ENCODE measurements around the gene FSTL4.
A peak's percentile ranks its signal among the peaks of the same experiment; 100 is the strongest.

Gene FSTL4

GRCh38 chr5:133261993-133262392, 350.3 kb downstream of the FSTL4 start:
- Histone ChIP-seq H3K4me1 (peaks cover 100% of the 10 kb centered on the region), H3K27ac (no peak overlapping the region), H3K4me3 (no peak overlapping the region), H3K36me3 (no peaks in the 10 kb centered on the region), H3K4me2 (peak overlapping the region; percentile 79), H4K20me1 (no peaks in the 10 kb centered on the region), H3K9ac (no peak overlapping the region), H3K27me3 (no peaks in the 10 kb centered on the region), H3K9me3 (no peaks in the 10 kb centered on the region)
- TF ChIP-seq Cebpa-rat (IDR thresholded peaks at IDR 0.05), result no peak

- Histone ChIP-seq H3K4me3 (0 out of 2 replicates have a peak overlapping the region, but pooled peaks have one; percentile 8), H3K9ac (peak overlapping the region; percentile 37; the same call in 1 of the 2 replicates), H3K27ac (peak overlapping the region; percentile 63), H3K4me1 (peaks cover 100% of the 10 kb centered on the region), H3K27me3 (no peaks in the 10 kb centered on the region), H3K9me3 (no peaks in the 10 kb centered on the region), H3K36me3 (no peaks in the 10 kb centered on the region), H4K20me1 (no peaks in the 10 kb centered on the region), H3K4me2 (peak overlapping the region; percentile 79)
- no peak for TF ChIP-seq Cebpa-rat (IDR thresholded peaks at IDR 0.05)
These were observed 351.6 kb downstream of the FSTL4 start for GRCh38 chr5:133260715-133261114.

GRCh38 chr5:133259199-133259997, 352.9 kb downstream of the FSTL4 start:
- H3K9me3 ChIP-seq, result no peaks in the 10 kb centered on the region
- H3K4me1 ChIP-seq, result peaks cover 100% of the 10 kb centered on the region
- H3K4me2 ChIP-seq, result peak overlapping the region; percentile 79
- H3K27ac ChIP-seq, result peak overlapping the region; percentile 63
- H3K9ac ChIP-seq, result peak overlapping the region; percentile 37; the same call in 1 of the 2 replicates
- no peaks in the 10 kb centered on the region for H3K27me3 ChIP-seq
- peak overlapping the region; percentile 22; the same call in 1 of the 2 replicates for H3K4me3 ChIP-seq
- TF ChIP-seq Cebpa-rat (IDR thresholded peaks at IDR 0.05), result no peak
- H3K36me3 ChIP-seq, result no peaks in the 10 kb centered on the region
- no peaks in the 10 kb centered on the region for H4K20me1 ChIP-seq

- H3K36me3 ChIP-seq, result no peaks in the 10 kb centered on the region
- H3K4me2 ChIP-seq, result peak overlapping the region; percentile 79
- no peaks in the 10 kb centered on the region for H3K27me3 ChIP-seq
- H3K9ac ChIP-seq, result no peak overlapping the region
- peak overlapping the region; percentile 63; the same call in 1 of the 2 replicates for H3K27ac ChIP-seq
- H3K9me3 ChIP-seq, result no peaks in the 10 kb centered on the region
- no peak for TF ChIP-seq Cebpa-rat (IDR thresholded peaks at IDR 0.05)
- peaks cover 100% of the 10 kb centered on the region for H3K4me1 ChIP-seq
- no peak overlapping the region for H3K4me3 ChIP-seq
- H4K20me1 ChIP-seq, result no peaks in the 10 kb centered on the region
These were observed 354.4 kb downstream of the FSTL4 start for GRCh38 chr5:133257977-133258376.

- H3K4me2 ChIP-seq, result peak overlapping the region; percentile 79
- no peaks in the 10 kb centered on the region for H3K9me3 ChIP-seq
- no peak for TF ChIP-seq Cebpa-rat (IDR thresholded peaks at IDR 0.05)
- H3K27ac ChIP-seq, result no peak overlapping the region
- H3K4me3 ChIP-seq, result no peak overlapping the region
- H3K4me1 ChIP-seq, result peaks cover 100% of the 10 kb centered on the region
- no peaks in the 10 kb centered on the region for H3K36me3 ChIP-seq
- no peak overlapping the region for H3K9ac ChIP-seq
- no peaks in the 10 kb centered on the region for H4K20me1 ChIP-seq
- no peaks in the 10 kb centered on the region for H3K27me3 ChIP-seq
These were observed 356.1 kb downstream of the FSTL4 start for GRCh38 chr5:133256276-133256675.

- no peaks in the 10 kb centered on the region for H3K36me3 ChIP-seq
- no peak overlapping the region; the same call in 1 of the 2 replicates for H3K27ac ChIP-seq
- peaks cover 100% of the 10 kb centered on the region for H3K4me1 ChIP-seq
- TF ChIP-seq Cebpa-rat (IDR thresholded peaks at IDR 0.05), result no peak
- no peaks in the 10 kb centered on the region for H3K9me3 ChIP-seq
- no peak overlapping the region for H3K9ac ChIP-seq
- no peak overlapping the region for H3K4me3 ChIP-seq
- H3K27me3 ChIP-seq, result no peaks in the 10 kb centered on the region
- peak overlapping the region; percentile 39 for H3K4me2 ChIP-seq
- no peaks in the 10 kb centered on the region for H4K20me1 ChIP-seq
These were observed 357.5 kb downstream of the FSTL4 start for GRCh38 chr5:133254803-133255202.

- Histone ChIP-seq H3K36me3 (no peaks in the 10 kb centered on the region), H3K4me2 (0 out of 2 replicates have a peak overlapping the region, but pooled peaks have one; percentile 85), H3K9me3 (no peaks in the 10 kb centered on the region), H3K4me3 (no peak overlapping the region), H3K27ac (no peak overlapping the region), H3K9ac (no peak overlapping the region), H3K27me3 (no peaks in the 10 kb centered on the region), H4K20me1 (no peaks in the 10 kb centered on the region), H3K4me1 (peaks cover 100% of the 10 kb centered on the region)
- no peak for TF ChIP-seq Cebpa-rat (IDR thresholded peaks at IDR 0.05)
These were observed 358.7 kb downstream of the FSTL4 start for GRCh38 chr5:133253671-133254070.

GRCh38 chr5:133253070-133253469, 359.3 kb downstream of the FSTL4 start:
- H3K36me3 ChIP-seq, result no peaks in the 10 kb centered on the region
- no peaks in the 10 kb centered on the region for H4K20me1 ChIP-seq
- no peak for TF ChIP-seq Cebpa-rat (IDR thresholded peaks at IDR 0.05)
- no peak overlapping the region for H3K4me3 ChIP-seq
- no peaks in the 10 kb centered on the region for H3K9me3 ChIP-seq
- H3K4me2 ChIP-seq, result peak overlapping the region; percentile 85; the same call in 1 of the 2 replicates
- peaks cover 96% of the 10 kb centered on the region for H3K4me1 ChIP-seq
- no peak overlapping the region for H3K27ac ChIP-seq
- no peak overlapping the region for H3K9ac ChIP-seq
- no peaks in the 10 kb centered on the region for H3K27me3 ChIP-seq

GRCh38 chr5:133252133-133252480, 360.2 kb downstream of the FSTL4 start:
- H3K9ac ChIP-seq, result peak overlapping the region; percentile 45; the same call in 1 of the 2 replicates
- no peaks in the 10 kb centered on the region for H4K20me1 ChIP-seq
- H3K36me3 ChIP-seq, result no peaks in the 10 kb centered on the region
- H3K4me2 ChIP-seq, result peak overlapping the region; percentile 85
- H3K27ac ChIP-seq, result peak overlapping the region; percentile 70
- no peak for TF ChIP-seq Cebpa-rat (IDR thresholded peaks at IDR 0.05)
- no peaks in the 10 kb centered on the region for H3K9me3 ChIP-seq
- no peak overlapping the region for H3K4me3 ChIP-seq
- peaks cover 96% of the 10 kb centered on the region for H3K4me1 ChIP-seq
- H3K27me3 ChIP-seq, result no peaks in the 10 kb centered on the region
